Neural crest cell (in vitro differentiated cells): ENCODE results near the gene CEP128. TPM values are rescaled to one million over a fixed set of nuclear protein-coding genes. Genes with fewer than 3 reads are reported as not detected.
A peak's percentile ranks its signal among the peaks of the same experiment; 100 is the strongest.

Experiments
- DNase-seq: peaks from one replicate; pipeline ENCODE4 v3.0.0; 2021; ENCODE audit warnings: low read depth, mixed read lengths, low spot score
- H3K27ac Mint-ChIP-seq: one replicate; pipeline ENCODE4 v1.8.0; 2021; ENCODE audit warnings: mild to moderate bottlenecking, mixed read lengths; ENCODE audit not compliant: unreplicated experiment
- H3K27me3 Mint-ChIP-seq: 2 replicates; pipeline ENCODE4 v1.8.0; 2021; ENCODE audit warnings: low read depth, mild to moderate bottlenecking, mixed read lengths
- H3K36me3 Mint-ChIP-seq: 2 replicates; pipeline ENCODE4 v1.8.0; 2021; ENCODE audit warnings: low read depth, mild to moderate bottlenecking, mixed read lengths
- H3K4me1 Mint-ChIP-seq: 2 replicates; pipeline ENCODE4 v1.8.0; 2021; ENCODE audit warnings: mixed read lengths
- H3K4me3 Mint-ChIP-seq: one replicate; pipeline ENCODE4 v1.8.0; 2021; ENCODE audit warnings: mild to moderate bottlenecking, mixed read lengths
- H3K9me3 Mint-ChIP-seq: 2 replicates; pipeline ENCODE4 v1.8.0; 2021; ENCODE audit warnings: mixed read lengths
- total RNA-seq: library from RNA; stranded (reverse); gene quantifications from 2 replicates; pipeline ENCODE4 v1.2.1, GENCODE V29; 2021
- TF ChIP-seq, protein P1 (sequence below): fragments of 200-600 bp; sonication (generic); conservative IDR thresholded peaks from 2 replicates; pipeline ENCODE4 v1.5.0; 2021; ENCODE audit warnings: antibody characterized with exemption, mild to moderate bottlenecking

CEP128 gene
- total RNA-seq, 1 donor from 2014 or later, result 25.8 TPM

DNA sequence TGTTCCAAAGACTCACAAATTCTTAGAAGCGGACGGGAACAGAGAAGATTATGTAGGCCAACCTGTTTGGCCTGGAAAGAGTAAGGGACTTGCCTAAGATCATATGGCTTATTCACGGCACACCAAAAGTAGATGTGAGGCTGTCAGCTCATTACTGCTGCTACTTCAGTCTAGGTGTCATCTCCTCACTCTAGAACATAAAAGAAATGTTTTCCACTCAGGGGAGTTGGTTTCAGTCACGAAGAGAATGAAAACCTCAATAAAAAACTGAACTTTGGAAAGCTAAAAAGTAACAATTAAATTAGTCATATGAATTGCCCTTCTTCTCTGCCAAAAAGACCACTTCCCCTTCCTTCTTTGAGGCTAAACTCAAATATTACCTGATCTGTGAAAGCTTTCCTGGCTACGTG, 658 bp upstream of the CEP128 start:
- H3K36me3 Mint-ChIP-seq, result no peaks in the 10 kb centered on the region
- peak overlapping the region; percentile 96 for H3K27ac Mint-ChIP-seq
- H3K4me1 Mint-ChIP-seq, result peaks cover 20% of the 10 kb centered on the region
- H3K27me3 Mint-ChIP-seq, result peaks cover 3% of the 10 kb centered on the region
- H3K9me3 Mint-ChIP-seq, result no peaks in the 10 kb centered on the region
- TF ChIP-seq, protein P1, sequence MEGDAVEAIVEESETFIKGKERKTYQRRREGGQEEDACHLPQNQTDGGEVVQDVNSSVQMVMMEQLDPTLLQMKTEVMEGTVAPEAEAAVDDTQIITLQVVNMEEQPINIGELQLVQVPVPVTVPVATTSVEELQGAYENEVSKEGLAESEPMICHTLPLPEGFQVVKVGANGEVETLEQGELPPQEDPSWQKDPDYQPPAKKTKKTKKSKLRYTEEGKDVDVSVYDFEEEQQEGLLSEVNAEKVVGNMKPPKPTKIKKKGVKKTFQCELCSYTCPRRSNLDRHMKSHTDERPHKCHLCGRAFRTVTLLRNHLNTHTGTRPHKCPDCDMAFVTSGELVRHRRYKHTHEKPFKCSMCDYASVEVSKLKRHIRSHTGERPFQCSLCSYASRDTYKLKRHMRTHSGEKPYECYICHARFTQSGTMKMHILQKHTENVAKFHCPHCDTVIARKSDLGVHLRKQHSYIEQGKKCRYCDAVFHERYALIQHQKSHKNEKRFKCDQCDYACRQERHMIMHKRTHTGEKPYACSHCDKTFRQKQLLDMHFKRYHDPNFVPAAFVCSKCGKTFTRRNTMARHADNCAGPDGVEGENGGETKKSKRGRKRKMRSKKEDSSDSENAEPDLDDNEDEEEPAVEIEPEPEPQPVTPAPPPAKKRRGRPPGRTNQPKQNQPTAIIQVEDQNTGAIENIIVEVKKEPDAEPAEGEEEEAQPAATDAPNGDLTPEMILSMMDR, result no peak
- no peak for DNase-seq
- H3K4me3 Mint-ChIP-seq, result peak overlapping the region; percentile 98

DNA sequence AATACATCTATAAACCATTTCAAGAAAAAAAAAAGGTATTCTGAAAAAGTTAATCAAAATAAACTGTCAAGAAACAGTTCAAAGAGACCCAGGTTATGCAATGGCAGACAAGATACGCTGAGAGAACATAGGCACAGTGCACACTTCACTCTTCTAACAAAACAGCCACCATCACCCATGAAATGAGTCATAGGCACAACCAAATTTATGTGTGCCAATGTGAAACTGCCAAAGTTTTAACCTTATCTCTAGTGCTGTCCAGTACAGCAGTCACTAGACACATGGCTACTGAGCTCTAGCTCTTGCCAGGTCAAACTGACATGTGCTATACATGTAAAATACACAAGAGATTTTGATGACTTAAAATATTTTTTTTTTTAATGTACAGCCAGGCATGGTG, 1.4 kb downstream of the CEP128 start:
- Mint-ChIP-seq H3K27ac (no peak overlapping the region), H3K27me3 (no peaks in the 10 kb centered on the region), H3K4me1 (peaks cover 25% of the 10 kb centered on the region), H3K9me3 (no peaks in the 10 kb centered on the region), H3K36me3 (no peaks in the 10 kb centered on the region), H3K4me3 (peak overlapping the region; percentile 80)
- TF ChIP-seq, protein P1, result no peak
- no peak for DNase-seq

DNA sequence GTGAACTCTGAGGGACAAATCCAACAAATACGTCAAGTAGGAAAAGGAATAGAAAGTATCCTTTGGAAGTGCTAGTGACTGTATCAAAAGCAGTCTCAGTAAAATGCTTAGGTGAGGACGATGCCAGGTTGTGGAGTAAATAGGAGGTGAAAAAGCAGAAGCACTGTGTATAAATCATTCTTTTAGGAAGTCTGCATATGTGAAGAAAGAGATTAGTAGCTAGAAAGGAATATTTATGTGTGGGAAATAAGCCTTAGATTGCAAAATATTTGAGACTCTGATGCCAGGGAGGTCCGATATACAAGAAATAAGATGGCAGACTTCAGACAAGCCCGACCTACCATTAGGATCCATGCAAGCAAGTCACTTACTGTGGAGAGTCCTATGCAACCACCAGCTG, 7.9 kb downstream of the CEP128 start:
- Mint-ChIP-seq H3K4me3 (no peak overlapping the region), H3K4me1 (peaks cover 18% of the 10 kb centered on the region), H3K9me3 (no peaks in the 10 kb centered on the region), H3K27ac (no peak overlapping the region), H3K27me3 (no peaks in the 10 kb centered on the region), H3K36me3 (peaks cover 12% of the 10 kb centered on the region)
- TF ChIP-seq, protein P1, result no peak
- DNase-seq, result no peak

DNA sequence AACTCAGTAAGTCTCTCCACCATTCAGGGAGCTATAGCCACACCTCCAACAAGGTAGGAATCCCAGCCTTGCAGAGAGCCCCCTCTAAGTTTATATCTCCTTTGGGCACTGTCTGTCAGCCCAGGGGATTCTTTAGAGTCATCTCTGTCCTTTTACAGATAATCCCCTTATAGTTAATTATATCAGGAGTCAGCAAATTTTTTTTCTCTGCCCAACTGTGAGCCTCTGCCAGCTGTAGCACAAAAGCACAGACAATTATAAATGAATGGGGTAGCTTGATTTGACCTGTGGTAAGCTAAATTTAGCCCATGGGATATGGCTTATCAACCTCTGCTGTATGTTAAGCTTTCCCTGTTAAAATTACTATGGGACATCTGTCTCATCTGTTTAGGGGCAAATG, 8.3 kb downstream of the CEP128 start:
- peaks cover 15% of the 10 kb centered on the region for H3K36me3 Mint-ChIP-seq
- H3K4me3 Mint-ChIP-seq, result no peak overlapping the region
- H3K27ac Mint-ChIP-seq, result no peak overlapping the region
- peaks cover 18% of the 10 kb centered on the region for H3K4me1 Mint-ChIP-seq
- TF ChIP-seq, protein P1, result no peak
- DNase-seq, result no peak
- peaks cover 1% of the 10 kb centered on the region for H3K9me3 Mint-ChIP-seq
- no peaks in the 10 kb centered on the region for H3K27me3 Mint-ChIP-seq

DNA sequence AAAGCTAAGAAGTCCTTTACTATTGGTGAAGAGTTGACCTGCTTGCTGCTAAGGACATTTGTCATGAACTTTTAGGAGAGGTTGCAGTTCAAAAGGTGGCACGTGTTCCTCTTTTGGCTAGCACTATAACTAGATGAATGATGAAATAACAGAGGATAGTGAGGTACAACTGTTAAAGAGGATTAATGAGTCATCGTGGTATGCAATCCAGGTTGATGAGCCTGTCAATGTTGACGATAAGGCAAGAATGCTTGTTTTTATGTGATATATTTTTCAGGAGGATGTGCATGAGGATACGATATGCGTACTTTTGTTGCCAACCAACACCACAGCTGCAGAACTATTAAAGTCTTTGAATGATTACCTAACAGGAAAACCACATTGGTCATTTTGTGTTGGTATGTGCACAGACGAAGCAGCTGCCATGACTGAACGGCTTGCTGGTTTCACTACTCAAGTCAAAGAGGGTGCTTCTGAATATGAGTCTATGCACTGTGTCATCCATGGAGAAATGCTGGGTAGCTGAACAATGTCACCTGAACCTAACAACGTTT, 10.6 kb downstream of the CEP128 start:
- Mint-ChIP-seq H3K27ac (no peak overlapping the region), H3K4me3 (no peak overlapping the region), H3K36me3 (peaks cover 21% of the 10 kb centered on the region), H3K9me3 (peaks cover 3% of the 10 kb centered on the region), H3K4me1 (peaks cover 15% of the 10 kb centered on the region), H3K27me3 (no peaks in the 10 kb centered on the region)
- TF ChIP-seq, protein P1, result no peak
- no peak for DNase-seq
